Right renal pelvis (tissue), 4 donors: ENCODE results near the gene CNTN5. TPM values are rescaled to one million over a fixed set of nuclear protein-coding genes. Genes with fewer than 3 reads are reported as not detected.

Source experiments
- DNase-seq, 4 donors: peaks; one replicate each; pipeline ENCODE4 v3.0.0-alpha.2; 2013; ENCODE audit warnings: low read depth in 4 of 4, low spot score in 3 of 4, missing footprints in 1 of 4
- polyA plus RNA-seq, 4 donors: library from polyadenylated mRNA; unstranded; fragments of 120-200 nt; gene quantifications; one replicate each; pipeline ENCODE4 v1.2.1, GENCODE V29; 2013; ENCODE audit not compliant: insufficient read length in 4 of 4

Gene CNTN5
- polyA plus RNA-seq, 4 donors, result 15.7 to 23.2 (median 21.5) TPM

DNA sequence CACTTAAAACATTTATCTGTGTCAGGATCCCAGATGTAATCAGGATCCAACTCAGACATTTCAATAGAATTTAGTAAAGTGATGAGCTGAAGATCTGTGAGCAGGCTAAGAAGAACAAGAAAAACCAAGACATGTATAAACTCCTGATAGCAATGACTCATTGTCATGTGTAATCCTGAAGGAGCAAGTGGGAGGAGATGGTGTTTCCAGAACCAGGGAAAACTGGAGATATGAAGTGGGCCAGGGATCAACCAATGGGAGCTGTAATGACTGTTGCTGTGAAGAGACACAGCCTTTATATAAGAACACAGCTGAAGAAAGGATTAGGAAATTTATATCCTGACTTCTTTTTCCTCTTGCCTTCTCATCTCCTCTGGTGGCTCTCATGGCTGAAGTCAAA is 983.8 kb downstream of the CNTN5 start:
- no peak for DNase-seq

DNA sequence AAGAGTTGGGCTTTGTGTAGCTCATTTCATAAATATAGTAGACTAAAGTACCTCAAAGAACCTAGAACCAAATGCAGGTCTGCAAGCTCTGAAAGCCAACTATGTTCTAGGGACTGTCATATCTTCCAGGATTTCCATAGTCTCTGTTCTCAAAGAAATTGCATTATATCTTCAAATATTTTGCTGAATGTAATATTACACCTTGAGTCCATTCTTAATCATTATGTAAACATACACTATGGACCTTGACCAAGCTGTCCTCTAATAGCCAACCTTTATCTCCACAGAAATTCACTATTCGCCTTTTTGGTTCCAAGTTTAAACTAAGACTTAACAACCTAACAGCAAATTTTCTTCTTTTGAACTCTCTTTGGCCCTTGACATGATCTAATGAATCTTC is 987.7 kb downstream of the CNTN5 start:
- DNase-seq, result no peak

DNA sequence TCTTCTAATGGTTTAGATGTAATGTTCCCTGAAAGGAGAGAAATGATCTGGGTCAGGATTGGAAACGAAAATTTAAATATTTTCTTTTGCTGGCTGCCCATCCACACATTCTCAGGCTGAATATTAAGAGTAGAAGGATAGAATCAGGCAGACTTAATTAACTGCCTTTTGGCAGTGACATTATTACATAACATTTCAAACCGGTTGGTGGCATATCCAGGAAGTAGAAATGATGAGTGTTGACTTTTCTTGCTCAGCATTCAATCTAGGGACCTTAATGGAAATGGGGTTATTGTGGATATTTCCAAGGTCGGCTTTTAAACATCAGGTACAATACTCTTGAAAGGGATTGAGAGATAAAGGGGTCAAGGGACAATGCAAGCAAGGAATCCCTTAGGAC is 989.0 kb downstream of the CNTN5 start:
- no peak for DNase-seq

DNA sequence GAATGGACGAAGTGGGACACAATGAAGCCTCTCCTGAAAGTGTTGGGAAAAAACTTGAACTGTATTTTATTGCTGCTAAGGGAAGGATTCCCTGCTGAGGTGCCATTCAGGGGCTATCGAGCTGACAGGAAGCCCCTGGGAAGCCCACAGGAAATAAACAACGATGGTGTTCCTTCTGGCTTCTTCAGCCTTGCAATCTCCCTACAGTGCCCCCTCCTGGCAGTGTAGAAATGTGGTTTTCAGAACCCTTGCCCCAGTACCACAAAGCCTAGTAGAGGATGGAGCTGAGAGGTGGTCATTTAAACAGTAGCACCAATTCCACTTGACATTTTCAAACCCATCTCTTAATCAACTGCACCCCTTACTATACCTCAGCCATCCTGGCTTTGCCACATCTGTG is 989.6 kb downstream of the CNTN5 start:
- no peak for DNase-seq

DNA sequence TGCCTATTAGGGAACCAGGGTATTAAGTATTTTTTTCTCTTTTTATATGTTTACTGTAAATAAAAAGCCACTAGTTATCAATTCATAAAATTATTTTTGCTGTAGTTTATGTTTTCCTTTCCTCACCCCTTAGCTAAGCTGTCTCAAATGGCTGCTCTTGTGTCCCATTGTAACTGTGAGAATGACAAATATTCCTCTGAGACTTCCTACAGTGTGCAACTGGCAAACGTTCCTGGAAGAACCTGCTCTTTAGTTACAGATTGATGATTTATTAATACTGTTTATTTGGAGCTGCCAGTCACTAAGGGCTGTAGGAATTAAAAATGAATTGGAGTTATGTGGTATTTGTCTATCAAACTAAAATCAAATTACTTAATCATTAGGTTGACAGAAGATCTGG is 990.9 kb downstream of the CNTN5 start:
- no peak for DNase-seq

DNA sequence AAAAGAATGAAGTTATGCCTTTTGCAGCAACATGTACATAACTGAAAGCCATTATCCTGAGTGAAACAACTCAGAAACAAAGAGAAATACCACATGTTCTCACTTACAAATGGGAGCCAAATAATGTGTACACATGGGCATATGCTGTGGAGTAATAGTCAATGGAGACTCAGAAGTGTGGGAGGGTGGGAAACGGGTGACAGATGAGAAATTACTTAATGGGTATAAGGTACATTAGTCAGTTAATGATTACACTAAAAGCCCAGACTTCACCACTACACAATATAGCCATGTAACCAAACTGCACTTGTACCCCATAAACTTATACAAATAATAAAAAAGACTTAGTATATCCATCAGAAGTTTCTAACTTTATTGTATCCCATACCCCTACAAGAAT is 992.3 kb downstream of the CNTN5 start:
- DNase-seq, result peak in 2 of 4 donors; percentile 8 to 27

DNA sequence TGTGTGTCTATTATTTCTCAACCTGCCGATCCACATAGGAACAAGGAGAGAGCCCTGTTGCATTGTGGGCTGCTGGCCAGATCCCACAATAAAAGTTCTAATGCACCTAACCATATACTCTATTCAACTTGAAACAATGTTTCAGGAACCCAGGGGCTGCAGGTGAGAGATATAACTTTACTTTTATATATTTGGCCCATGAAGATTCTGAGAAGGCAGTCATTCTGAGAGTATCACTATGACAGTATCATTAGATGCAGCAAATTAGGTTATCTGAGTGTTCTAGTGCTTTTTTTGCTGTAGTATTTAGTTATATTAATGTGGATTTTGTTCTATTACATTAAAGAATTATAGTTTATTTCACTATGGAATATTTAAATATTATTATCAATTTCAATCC is 1011.2 kb downstream of the CNTN5 start:
- no peak for DNase-seq

DNA sequence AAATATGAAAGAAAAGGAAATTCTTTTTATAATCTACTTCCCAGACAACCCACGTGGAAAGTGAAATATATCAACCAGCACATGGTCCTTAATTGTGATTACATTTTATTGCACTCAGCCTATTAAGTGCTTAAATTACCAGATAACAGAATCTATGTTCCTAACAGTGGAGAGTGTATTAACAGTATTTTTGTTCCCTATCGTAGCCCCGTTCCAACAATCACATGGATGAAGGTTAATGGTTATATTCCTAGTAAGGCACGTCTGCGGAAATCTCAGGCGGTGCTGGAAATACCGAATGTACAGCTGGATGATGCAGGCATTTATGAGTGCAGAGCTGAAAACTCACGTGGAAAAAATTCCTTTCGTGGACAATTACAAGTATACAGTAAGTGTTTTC is 1040.3 kb downstream of the CNTN5 start:
- no peak for DNase-seq

DNA sequence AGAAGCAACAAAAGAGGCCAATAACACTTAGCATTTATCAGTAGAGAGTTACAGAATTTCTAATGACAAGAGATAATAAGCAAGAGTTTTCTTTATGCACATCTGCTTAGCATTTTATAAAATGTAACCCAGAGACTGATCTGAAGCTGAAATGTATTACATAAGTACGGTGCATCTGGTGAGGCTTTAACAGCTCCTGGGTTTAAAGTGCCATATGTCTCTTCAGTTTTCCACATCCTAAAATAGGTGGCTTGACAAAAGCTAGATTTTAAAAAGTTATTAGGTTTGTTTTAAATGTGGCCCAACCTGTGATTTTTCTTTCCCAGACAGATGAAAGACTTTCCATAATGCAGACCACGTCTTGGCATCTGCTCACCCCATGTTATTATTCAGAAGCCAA is 1045.7 kb downstream of the CNTN5 start:
- DNase-seq, result no peak

DNA sequence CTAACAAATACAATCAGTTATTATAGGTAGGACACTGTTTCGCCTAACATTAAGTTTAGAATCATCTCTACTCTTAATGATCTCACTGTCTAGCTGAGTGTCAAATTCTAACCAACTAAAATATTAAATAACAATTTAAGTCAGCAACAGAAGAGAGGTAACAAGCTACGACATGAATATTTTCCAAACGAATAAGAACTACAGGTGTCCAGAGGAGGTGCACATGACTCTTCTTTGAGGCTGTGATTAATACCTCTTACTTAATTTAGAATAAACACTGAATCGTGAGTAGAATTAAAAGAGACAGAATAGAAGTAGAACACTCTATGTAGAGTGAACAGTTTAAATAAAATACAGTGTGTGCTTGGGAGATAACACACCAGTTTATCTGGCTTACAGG is 1047.4 kb downstream of the CNTN5 start:
- no peak for DNase-seq

DNA sequence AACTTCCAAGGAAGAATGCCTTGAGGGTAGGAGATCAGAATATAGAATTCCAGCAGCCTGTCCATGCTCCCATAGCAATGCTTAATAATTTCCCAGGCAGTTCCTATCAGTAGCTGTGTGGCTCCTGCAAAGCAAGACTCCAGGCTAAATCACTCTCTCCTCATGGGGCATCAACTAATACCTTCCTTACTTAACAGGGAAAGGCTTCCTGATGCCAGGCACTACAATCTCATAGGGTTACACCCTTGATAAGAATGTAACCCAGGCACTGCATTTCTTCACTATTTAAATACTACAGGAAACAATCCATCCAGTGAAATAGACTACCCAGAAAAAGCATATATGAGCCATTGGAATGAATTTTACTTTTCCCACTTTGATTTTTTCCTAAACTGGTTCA is 1051.4 kb downstream of the CNTN5 start:
- DNase-seq, result no peak

DNA sequence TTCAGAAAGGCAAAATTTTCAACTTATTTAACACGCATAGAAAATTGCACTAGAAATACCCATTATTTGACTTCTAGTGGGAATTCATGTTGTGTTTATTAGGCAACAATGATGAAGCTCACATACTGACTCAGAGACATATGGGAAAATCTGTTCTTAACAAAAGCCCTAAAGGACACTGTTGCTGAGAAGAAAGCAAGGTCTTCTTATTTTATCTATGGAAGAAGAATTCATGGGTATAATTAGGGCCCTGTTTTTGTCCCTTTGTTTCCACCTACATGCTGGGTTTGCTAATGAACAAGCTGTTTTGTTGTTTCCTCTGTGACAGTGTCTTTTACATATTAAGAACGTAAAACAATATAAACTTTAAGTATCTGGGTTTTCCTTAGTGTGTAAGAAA is 1059.6 kb downstream of the CNTN5 start:
- DNase-seq, result no peak

DNA sequence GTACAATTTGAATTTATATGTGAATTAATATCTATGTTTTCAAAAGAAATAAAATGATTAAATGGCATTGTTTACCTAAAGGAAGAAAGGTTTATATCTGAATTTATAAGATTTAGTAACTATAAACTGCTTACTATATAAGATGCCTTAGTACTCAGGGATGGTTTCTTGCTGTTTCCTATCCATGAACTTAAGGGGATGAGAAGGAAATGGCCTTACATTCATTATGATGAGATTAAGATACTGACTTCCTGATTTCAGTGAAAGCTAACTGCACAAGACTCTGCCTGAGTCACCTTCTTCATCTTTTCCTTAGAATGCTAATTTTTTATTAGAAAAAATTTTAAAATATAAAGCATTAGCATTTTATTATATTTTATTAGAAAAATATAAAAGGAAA is 1060.1 kb downstream of the CNTN5 start:
- no peak for DNase-seq

DNA sequence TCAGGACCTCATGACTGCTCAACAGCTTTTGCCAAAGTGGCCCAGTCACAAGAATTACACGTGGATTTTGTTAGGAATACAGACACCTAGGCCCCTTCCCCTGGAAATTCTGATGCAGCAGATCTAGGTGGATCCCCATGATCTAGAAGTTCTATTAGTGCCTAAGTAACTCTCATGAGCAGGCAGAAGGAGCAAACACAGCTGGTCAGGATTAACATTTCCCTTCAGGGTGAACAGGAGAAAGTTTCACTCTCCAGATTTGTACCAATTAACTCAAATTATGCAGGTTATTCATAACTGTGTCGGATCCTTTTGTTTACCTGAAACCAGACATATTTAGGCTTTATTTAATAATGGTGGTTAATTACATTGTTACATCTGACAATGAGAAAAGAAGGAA is 1072.9 kb downstream of the CNTN5 start:
- DNase-seq, result no peak

DNA sequence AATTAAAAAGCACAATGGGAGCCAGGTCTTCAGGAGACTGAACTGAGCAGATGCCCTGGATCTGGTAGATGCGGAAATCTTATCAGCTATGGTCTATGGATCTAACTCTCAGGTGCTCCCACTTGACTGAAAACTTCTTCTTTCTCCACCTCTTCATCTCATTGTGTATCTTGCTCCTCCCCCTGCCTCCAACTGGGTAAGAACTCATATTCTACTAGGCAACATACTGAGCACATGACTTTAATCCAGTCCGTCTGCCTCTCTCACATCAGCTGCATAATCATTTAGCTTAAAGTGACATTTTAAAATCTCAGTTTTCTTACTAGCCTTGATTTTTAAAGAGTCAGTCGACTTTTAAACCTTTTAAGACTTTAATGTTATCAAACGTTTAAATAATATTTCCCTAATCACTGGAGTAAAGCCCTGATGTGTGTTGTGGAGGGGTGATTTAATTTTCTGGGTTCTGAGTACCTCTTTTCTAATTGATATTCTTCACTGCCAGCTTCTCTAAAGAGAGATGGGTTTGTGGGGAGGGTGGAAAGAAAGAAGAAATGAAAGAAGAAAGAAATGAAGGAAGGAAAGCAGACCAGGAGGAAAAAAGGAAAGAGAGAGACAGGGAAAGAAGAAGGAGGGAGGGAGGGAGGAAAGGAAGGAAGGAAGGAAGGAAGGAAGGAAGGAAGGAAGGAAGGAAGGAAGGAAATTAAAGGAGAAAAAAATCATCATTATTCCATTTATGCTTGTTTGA is 1073.5 kb downstream of the CNTN5 start:
- no peak for DNase-seq

DNA sequence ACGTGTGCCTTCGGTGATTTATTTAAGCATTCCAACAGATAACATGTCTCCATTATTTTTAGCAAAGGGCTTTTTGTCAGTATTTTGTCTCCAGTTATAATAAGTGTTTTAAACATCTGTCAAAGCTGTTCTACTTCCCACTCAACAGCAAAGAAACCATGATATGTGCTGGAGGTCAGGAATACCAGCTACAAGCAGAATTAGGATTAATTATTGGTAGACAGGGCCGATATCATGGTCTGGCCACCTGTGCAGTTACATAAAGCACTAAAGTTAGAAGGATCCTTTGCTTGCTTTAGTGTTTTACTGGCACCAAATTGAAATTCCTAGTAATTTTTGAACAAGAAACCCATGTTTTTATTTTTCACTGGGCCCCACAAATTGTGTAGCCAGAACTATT is 1075.1 kb downstream of the CNTN5 start:
- DNase-seq, result no peak

DNA sequence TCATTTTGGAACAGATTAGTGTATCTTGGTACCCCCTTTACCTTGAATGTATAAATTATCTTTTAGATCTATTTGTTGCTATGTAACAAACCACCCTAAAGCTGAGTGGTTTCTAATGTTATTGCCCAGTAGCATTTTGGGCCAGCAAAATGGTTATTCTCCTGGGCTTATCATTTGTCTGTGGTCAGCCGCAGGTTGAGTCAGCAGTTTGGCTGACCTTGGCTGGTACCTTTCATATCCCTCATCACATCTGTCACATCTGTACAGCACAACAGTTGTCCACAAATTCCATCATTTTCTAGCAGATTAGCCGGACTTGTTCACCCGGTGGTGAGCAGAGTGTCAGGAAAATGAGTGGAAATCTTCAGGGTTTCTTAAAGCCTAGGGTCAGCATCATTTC is 1077.8 kb downstream of the CNTN5 start:
- no peak for DNase-seq

DNA sequence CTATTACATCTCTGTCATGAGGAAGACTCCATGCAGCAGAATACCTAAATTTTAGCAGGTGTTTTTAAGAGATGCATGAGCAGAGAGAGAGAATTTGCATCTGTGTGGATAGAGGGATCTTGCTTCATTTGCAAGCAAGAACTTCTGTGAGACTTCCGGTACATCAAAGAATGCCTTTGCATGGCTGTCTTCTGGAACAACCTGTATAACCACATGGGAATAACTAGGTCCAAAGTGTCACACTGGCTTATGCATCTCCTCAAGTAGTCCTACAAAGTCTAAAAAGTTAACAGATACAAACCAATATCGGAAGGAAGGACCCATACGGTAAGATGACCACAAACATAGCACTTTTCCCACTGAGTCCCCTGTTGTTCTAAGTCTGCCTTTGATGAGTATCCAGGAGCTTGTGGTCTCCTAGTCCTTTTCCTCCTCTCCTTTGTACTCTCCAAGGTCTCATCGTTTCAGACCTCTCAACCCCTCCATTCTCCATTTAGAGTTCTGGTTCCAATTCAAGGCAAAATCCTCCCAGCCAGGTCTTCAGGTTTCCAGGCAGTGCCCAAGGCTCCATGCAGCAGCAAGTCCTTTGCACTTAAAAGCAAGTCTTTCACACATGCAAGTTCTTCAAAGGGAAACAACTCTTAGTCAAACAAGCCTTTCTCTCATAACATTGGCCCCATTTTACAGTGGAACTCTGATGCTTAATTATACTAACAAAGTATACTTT is 1084.7 kb downstream of the CNTN5 start:
- no peak for DNase-seq

DNA sequence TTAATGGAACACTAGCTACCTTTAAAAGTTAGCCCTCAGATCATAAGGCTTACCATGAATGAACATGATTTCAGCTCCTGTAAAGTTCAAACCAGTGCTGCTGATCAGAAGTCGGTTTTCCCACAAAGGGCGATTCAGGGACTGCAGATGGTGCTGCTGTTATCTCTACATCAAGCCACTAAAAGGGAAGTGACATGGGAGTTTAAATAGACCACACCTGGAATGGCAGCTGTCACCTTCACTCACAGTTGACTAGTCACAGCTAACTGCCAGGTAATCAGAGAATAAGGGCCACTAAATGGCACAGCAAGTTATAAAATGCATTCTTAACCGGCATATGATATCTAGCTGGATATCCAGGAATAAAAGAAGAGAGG is 1085.2 kb downstream of the CNTN5 start:
- DNase-seq, result no peak

DNA sequence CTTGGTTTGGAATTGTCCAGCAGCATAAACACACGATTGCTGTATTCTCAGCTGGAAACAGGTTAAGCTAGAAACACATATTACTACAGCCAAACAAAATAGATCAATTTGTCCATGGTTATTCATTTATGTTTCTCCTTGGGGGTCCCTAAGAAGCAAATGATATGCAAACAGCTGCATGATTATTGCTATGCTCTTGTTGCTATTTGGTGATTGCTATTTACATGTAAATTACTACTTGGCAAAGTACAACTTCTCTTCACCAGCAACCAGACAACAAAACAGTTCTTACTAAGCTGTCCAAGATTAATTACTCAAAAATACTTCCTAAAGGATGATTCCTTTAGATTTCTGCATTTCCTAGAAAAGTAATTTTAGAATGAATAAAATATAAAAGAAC is 1098.4 kb downstream of the CNTN5 start:
- DNase-seq, result no peak

DNA sequence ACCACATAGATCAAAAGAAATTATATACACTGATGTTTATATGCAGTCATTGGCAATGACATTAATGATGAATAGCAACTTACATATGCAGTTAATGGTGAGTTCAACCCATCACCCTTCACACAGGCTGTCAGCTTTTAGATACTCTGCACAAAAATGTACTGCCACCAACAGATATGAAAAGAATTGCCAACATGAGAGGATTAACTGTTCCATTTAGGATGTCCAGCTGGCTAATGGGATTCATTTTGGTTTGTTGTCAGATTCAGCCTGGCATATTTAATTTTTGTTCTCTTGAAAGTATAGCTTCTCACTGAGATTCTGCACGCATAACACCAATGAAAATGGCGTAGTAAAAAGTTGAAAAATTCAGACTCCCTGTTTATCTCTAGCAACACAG is 1112.4 kb downstream of the CNTN5 start:
- no peak for DNase-seq

DNA sequence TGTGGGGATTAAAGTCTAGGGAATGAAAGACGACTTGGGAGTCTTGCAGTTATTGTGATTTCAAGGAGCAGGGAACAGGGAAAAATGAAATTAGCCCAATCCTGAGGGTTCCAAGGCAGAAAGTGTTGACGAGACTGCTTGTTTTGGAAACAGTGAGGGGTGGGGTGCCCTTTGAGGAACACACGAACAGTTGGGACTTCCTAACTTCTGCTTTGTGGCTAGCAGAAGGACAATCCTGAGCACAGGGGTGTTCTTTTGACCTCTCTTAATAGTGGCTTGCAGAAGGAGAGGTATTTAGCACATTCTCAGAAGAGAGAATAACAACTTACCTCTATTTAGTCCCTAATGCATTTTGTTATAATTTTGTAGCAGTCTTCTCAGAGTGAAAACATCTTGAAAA is 1120.5 kb downstream of the CNTN5 start:
- DNase-seq, result no peak

DNA sequence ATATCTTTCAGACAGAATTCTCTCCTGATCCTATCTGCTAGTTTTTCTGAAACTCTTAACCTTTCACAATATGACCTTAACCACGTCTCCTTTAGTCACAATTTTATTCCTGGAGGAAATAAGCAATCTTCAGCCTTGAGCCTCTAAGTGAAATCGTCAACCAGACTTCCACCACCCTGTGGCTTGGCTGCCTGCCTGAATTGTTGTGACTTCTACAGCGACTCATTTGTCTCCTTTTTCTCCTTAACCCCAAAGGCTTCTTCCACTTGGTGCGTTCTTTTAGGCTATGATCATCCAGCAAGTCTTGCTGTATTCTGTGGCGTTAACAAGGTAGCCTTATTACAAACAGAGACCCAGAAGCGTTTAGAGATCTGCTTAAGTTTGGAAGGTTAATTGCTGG is 1131.2 kb downstream of the CNTN5 start:
- no peak for DNase-seq
